Thoracic aorta endothelial cell (primary cell): ENCODE measurements around the gene ACOT9. TPM values are rescaled to one million over a fixed set of nuclear protein-coding genes. Genes with fewer than 3 reads are reported as not detected.

Source experiments
- small RNA-seq: library from RNA; depleted of rRNA; stranded (forward); fragments of <200 nt; gene quantifications from one replicate; pipeline ENCODE3, GENCODE V24; 2012
- total RNA-seq: library from RNA; depleted of rRNA; stranded (reverse); fragments of >200 nt; gene quantifications from 2 replicates; pipeline ENCODE4 v1.2.3, GENCODE V29; 2012

Gene ACOT9, protein sequence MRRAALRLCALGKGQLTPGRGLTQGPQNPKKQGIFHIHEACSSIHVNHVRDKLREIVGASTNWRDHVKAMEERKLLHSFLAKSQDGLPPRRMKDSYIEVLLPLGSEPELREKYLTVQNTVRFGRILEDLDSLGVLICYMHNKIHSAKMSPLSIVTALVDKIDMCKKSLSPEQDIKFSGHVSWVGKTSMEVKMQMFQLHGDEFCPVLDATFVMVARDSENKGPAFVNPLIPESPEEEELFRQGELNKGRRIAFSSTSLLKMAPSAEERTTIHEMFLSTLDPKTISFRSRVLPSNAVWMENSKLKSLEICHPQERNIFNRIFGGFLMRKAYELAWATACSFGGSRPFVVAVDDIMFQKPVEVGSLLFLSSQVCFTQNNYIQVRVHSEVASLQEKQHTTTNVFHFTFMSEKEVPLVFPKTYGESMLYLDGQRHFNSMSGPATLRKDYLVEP
- 127 and 185 TPM in 2 replicates for total RNA-seq

GRCh38 chrX:23742697-23743622 is at the start of gene ACOT9:
Gene ACOT9, minus strand, starts transcription at chrX:23743276. Its CDS starts 132 bp downstream, at chrX:23743144.

GRCh38 chrX:23782863-23783588 is 40.0 kb upstream of the ACOT9 start, which contains the start of gene SAT1:
Gene SAT1, plus strand, starts transcription at chrX:23783173. Its CDS starts 179 bp downstream, at chrX:23783352.

GRCh38 chrX:23667239-23668177 is 75.6 kb downstream of the ACOT9 start, which contains the start of gene PRDX4:
Gene PRDX4, plus strand, starts transcription at chrX:23667493. Its CDS starts 78 bp downstream, at chrX:23667571.

Small RNA genes within 50 kb of the gene (small RNA-seq; reads per million reads assigned to genes)
- gene RF00019 = not detected

Other genes starting within 250 kb of the ACOT9 start
- gene PRDX4, start 75.8 kb downstream of the ACOT9 start, total RNA-seq = 270 and 279 TPM in 2 replicates
- gene SAT1, start 39.9 kb upstream of the ACOT9 start, total RNA-seq = 408 and 688 TPM in 2 replicates
- 12.2 and 16.7 TPM in 2 replicates for gene APOO, start 164.7 kb upstream of the ACOT9 start, total RNA-seq
- under 0.01 TPM in 1 of 2 replicates, not detected in the other for gene CXorf58, start 164.7 kb upstream of the ACOT9 start, total RNA-seq